Stomach (tissue), 4 donors: ENCODE results near the gene NT5DC3.

ENCODE experiments used
- EP300 ChIP-seq: sonication (generic); formaldehyde crosslinking; IDR thresholded peaks from one replicate; pipeline ENCODE4 v1.6.1; 2017; ENCODE audit warnings: antibody characterized with exemption
- POLR2A ChIP-seq, 4 donors: fragments of 450-650 bp; IDR thresholded peaks; one replicate each; pipeline ENCODE4 v1.6.1; 2016; ENCODE audit warnings: antibody characterized with exemption in 4 of 4, control low read depth in 2 of 4, mild to moderate bottlenecking in 1 of 4, moderate library complexity in 1 of 4
- POLR2AphosphoS5 ChIP-seq, 3 donors: sonication (generic); formaldehyde crosslinking; IDR thresholded peaks; one replicate each; pipeline ENCODE4 v1.6.1; 2016; ENCODE audit warnings: antibody characterized with exemption in 3 of 3
- TF ChIP-seq, protein P1 (sequence below), 7 experiments: fragments of 450-650 bp in 4 of 7; fragments of 200-600 bp in 3 of 7; sonication (generic) in 3 of 7; IDR thresholded peaks; one replicate each; pipeline ENCODE4 v1.5.1; 2016 to 2019; ENCODE audit warnings: antibody characterized with exemption in 7 of 7, control low read depth in 2 of 7, mild to moderate bottlenecking in 1 of 7

DNA sequence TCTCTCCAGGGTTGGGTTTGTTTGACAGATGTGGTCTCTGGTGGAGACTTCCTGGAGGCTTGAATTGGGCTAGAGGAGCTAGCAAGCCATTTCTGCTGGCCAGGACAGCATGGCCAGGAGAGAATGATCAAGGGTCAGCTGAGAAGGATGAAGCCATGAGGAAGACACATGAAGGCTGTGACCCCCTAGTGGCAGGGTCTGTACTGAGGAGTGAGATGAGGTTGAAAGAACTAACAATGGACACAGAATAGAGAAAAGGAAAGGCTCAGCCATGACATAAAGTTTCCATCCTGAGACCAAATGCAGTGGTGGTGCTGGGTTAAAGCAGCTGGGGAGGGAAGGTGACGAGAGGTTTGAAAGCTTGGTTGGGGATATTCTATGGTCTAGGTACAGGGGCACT, 89.9 kb downstream of the NT5DC3 start:
- TF ChIP-seq POLR2AphosphoS5 (IDR thresholded peaks at IDR 0.05) (no peak), POLR2A (IDR thresholded peaks at IDR 0.05) (no peak), EP300 (no peak)
- TF ChIP-seq, protein P1, sequence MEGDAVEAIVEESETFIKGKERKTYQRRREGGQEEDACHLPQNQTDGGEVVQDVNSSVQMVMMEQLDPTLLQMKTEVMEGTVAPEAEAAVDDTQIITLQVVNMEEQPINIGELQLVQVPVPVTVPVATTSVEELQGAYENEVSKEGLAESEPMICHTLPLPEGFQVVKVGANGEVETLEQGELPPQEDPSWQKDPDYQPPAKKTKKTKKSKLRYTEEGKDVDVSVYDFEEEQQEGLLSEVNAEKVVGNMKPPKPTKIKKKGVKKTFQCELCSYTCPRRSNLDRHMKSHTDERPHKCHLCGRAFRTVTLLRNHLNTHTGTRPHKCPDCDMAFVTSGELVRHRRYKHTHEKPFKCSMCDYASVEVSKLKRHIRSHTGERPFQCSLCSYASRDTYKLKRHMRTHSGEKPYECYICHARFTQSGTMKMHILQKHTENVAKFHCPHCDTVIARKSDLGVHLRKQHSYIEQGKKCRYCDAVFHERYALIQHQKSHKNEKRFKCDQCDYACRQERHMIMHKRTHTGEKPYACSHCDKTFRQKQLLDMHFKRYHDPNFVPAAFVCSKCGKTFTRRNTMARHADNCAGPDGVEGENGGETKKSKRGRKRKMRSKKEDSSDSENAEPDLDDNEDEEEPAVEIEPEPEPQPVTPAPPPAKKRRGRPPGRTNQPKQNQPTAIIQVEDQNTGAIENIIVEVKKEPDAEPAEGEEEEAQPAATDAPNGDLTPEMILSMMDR (IDR thresholded peaks at IDR 0.05), result no peak
